ENCODE results near the gene MAN1C1.

MAN1C1 gene

GRCh38 chr1:25787760-25788166 lies 171.2 kb downstream of the MAN1C1 start:
- DNase-seq, result no peak

GRCh38 chr1:25790472-25790871 lies 173.9 kb downstream of the MAN1C1 start:
- no peak for DNase-seq

- DNase-seq, result no peak
Measured at GRCh38 chr1:25792115-25792514, 175.5 kb downstream of the MAN1C1 start.

GRCh38 chr1:25793585-25794170 lies 177.1 kb downstream of the MAN1C1 start:
- no peak for DNase-seq

GRCh38 chr1:25794325-25794724 lies 177.7 kb downstream of the MAN1C1 start:
- no peak for DNase-seq

- DNase-seq, result no peak
Measured at GRCh38 chr1:25795211-25795610, 178.6 kb downstream of the MAN1C1 start.

- no peak for DNase-seq
Measured at GRCh38 chr1:25795946-25796810, 179.6 kb downstream of the MAN1C1 start.

GRCh38 chr1:25796811-25797458 lies 180.3 kb downstream of the MAN1C1 start:
- DNase-seq, result no peak

GRCh38 chr1:25797939-25798338 lies 181.3 kb downstream of the MAN1C1 start:
- no peak for DNase-seq

GRCh38 chr1:25798666-25799351 lies 182.2 kb downstream of the MAN1C1 start:
- DNase-seq, result no peak

- no peak for DNase-seq
Measured at GRCh38 chr1:25799352-25799934, 182.9 kb downstream of the MAN1C1 start.

GRCh38 chr1:25799935-25800702 lies 183.5 kb downstream of the MAN1C1 start, which contains the start of gene SELENON:
TSS of gene SELENON (plus strand) at chr1:25800193. CDS start at chr1:25800231, 38 bp downstream.
- no peak for DNase-seq

- DNase-seq, result no peak
Measured at GRCh38 chr1:25800703-25801377, 184.2 kb downstream of the MAN1C1 start.

GRCh38 chr1:25802915-25803314 lies 186.3 kb downstream of the MAN1C1 start:
- no peak for DNase-seq

GRCh38 chr1:25803368-25803767 lies 186.8 kb downstream of the MAN1C1 start:
- no peak for DNase-seq

GRCh38 chr1:25804244-25804963 lies 187.8 kb downstream of the MAN1C1 start:
- DNase-seq, result no peak

- DNase-seq, result no peak
Measured at GRCh38 chr1:25804964-25805862, 188.6 kb downstream of the MAN1C1 start.

- no peak for DNase-seq
Measured at GRCh38 chr1:25805863-25806225, 189.3 kb downstream of the MAN1C1 start.

GRCh38 chr1:25806418-25806817 lies 189.8 kb downstream of the MAN1C1 start:
- DNase-seq, result no peak

All from GOT3 (cell line).